Measurements from ENCODE around the gene COX10. TPM values are rescaled to one million over a fixed set of nuclear protein-coding genes. Genes with fewer than 3 reads are reported as not detected.

Gene COX10
- total RNA-seq, 2 donors from 2014 or later: 29.1 to 34.6 TPM

DNA sequence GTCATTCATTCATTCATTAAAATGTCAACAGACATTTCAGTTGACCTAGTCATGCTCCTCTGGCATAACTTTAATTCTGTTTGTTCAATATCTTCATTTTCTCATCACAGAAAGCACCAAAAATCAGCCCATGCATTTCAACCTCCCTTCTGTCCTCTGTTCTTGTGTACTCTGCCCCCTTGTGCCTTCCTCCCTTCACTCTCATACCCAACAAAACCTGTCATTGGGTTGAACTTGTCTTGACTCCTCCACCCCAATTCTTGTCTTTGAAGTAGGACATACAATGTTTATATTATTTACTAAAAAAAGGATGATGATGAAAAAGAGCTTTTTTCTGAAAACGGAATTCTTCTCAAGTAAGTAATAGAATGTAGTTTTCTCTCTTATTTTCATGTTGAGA is 43.8 kb downstream of the COX10 start:
- intact Hi-C loops (cut with DNase I, micrococcal nuclease): no loop called here
- DNase-seq: no peak
- ATAC-seq: no peak

DNA sequence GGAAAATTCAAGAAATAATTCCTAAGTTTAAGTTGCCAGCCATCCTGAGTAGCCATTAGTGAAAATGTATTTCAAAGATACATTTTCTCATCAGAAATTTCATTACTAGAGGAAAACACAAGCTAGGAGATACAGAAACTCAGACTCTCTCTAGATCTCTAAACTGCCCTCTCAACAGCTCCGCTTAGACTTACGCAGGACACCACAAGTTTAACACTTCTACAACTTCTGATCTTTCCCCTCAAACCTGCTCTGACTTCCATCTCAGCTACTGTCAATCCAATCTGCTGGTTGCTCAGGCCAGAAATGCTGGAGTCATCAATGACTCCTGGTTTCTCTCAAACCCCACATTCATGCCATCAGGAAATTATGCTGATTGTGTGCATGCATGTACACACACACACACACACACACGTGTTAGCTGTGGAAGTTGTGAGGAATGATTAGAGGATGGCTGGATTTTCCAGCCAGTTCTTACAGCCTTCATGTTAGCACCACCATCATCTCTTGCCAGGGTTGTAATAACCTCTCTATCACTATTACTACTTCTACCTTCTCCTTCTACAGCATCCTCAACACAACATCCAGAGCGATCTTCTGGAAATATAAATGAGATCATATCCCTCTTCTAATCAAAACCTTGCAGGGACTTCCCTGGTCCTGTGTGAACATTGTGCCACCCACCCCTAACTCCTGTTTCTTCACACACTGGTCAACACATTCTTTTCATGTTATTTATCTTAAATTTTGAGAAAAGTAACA is 47.1 kb downstream of the COX10 start:
- intact Hi-C loops (cut with DNase I, micrococcal nuclease): no loop called here
- DNase-seq (no peak), ATAC-seq (no peak)

DNA sequence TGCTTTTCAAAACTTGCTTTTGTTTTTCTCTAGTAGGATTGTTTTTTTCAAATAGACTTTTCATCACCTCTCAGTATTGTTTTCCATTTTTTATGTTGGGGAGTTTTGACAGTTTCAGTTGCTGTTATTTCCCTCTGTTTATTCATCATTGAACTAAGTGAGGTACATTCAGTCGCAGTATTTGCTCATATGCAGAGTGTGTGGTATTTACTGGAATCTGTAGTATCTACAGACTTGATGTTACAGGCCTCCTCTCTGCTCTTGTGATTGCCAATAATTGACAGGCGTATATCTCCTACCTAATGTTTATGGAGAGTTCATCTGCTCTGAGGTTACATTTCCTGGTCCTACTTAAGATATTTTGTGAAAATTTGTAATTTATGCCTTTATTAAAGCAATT is 49.6 kb downstream of the COX10 start:
- intact Hi-C loops (cut with DNase I, micrococcal nuclease): no loop called here
- no peak for ATAC-seq
- DNase-seq: no peak

DNA sequence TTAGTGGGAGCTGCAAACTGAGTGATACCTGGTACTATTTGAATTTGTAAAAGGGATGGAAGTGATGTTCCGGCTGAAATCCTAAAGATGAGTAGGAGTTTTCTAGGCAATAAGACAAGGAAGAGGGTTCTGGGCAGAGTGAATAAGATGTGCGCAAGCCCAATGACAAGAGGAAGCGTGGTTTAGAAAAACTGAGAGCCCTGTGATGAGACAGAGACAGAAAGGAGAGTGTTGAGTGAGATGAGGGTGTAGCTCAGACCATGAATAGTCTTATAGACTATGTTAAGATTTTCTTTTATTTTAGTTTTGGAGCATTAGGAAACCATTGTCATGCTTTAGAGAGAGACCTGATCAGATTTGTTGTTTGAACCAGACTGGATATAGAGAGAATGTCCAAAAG is 50.2 kb downstream of the COX10 start:
- DNase-seq (no peak), ATAC-seq (no peak)
- intact Hi-C loops (cut with DNase I, micrococcal nuclease): no loop called here

DNA sequence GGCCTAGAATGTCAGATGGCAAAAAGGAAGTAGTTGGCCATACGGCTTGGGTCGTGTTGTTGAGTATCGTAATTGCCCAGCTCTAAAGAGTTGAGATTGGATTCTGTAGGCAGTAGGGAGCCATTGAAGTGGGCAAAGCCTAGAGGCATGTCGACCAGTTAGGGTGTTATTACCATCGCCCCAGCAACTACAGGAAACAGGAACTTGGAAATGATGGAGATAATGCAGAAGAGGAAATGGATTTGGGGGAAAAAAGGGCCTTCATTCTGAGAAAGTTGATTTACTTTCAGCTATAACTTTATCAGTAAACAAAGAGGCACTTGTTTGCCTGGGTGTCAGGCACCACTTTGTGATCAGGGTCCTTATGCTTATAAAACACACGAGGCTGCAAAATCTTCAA is 52.6 kb downstream of the COX10 start:
- ATAC-seq (no peak), DNase-seq (no peak)
- intact Hi-C loops (cut with DNase I, micrococcal nuclease): no loop called here

DNA sequence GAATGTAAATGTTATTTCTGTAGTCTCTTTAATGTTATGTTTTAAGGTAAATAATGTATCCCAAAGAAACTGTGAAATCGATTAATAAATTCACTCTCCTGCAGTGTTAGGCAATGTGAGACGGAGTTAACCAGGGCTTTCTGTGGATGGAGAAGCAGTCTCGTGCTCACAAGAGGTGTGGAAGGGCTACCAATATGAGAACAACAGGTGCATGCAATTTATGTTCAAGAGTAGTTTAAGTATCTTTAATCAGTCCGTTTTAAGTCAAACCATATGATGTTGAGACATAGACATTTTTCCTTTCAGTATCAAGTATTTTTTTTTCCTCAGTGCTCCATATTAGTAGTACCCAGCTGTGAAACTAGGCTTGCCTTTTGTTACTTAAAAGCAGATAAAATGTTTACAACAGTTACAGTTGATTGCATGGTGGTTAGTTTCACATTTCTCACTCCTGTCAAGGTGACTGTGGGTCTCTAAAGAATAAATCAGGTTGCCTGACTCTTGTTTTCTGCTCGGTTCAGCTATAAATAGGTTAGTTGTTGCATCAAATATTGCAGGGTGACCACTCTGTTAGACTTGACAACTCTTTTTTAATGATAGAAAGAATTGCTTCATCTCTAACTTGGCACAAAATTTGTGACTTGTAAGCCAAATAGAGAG is 54.4 kb downstream of the COX10 start:
- intact Hi-C loops (cut with DNase I, micrococcal nuclease): no loop called here
- DNase-seq (no peak), ATAC-seq (peak; percentile 36)

DNA sequence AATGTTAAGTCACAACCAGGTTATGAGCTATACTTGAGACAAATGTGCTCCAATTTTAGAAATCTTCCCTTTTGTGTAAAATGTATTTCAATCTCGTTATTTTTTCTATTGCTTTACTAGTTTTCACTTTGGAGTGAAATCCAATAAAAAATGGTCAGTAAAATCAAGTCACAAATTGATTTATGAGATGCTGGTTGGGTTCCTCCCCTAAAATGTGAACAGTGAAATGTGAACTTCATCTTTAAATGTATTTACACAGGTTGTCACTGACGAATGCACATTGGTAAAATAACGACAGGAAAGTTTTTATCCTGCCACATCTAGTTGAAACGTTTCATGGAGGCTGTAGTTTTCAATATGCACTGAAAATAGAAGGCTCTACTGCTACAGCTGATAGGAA is 55.5 kb downstream of the COX10 start:
- ATAC-seq: peak; percentile 39
- no peak for DNase-seq
- intact Hi-C loops (cut with DNase I, micrococcal nuclease): no loop called here

DNA sequence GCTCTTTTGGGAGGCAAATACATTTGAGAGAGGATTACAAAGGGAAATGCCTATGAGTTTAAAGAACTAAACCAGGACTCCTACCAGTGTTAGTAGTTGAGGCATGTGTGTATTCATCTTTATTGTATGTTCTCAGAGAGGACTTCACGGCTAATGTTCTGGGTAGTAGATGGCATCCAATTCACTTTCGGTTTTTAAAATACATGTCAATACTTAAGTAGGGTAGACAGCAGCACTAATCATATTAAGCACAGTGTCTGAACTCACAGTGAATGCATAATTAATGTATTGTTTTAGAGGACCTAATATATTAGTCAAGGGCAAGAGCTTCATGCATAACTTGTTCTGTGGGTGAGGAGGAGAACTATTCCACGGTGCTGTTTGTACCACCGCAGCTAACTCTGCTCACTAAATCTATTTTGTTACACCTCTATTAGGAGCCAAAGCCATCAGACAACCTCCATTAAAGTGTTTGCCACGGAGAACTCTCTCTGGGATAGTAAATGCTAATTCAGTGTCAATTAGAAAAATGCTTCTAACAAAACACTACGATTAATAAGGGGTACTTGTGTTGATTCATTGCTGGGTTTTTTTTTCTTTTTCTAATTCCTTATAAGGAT is 56.3 kb downstream of the COX10 start:
- DNase-seq (no peak), ATAC-seq (peak; percentile 23)
- intact Hi-C loops (cut with DNase I, micrococcal nuclease): no loop called here

DNA sequence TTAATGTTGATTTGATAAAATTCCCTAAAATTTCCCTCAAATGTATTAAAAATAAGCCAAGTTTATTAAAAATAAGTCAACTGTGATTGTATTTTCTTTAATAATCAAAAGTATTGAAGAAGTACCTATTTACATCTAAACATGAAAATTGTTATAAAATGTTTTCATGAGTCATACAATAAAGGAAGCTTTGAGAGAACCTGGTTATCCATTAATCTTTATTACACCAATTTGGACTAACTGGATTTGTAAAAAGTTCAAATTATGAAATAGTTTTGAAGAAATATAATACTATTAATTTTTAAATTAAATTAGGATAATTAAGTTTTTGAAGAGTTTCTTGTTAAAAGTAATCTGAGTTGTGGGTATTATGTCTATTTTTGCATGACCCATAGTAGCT is 63.8 kb downstream of the COX10 start:
- intact Hi-C loops (cut with DNase I, micrococcal nuclease): no loop called here
- peak; percentile 66 for ATAC-seq
- no peak for DNase-seq

DNA sequence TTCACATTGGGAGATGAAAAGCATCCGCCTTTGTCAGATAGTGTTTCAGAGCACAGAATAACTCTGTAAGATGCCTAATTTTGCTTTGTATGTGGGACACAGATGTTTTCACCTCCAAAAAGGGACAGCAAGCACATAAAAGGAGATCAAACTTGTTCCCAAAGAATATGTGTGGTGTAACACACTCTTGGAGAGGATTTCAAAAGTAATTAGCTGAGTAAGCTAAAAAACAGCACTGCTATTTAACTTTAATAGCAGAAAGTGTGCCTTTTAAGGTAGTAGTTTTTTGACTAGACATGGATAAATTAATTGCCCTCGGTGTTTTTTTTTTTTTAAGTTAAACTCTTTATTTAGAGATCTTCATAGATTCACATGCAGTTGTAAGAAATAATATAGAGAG is 65.2 kb downstream of the COX10 start:
- intact Hi-C loops (cut with DNase I, micrococcal nuclease): no loop called here
- DNase-seq: no peak
- no peak for ATAC-seq

DNA sequence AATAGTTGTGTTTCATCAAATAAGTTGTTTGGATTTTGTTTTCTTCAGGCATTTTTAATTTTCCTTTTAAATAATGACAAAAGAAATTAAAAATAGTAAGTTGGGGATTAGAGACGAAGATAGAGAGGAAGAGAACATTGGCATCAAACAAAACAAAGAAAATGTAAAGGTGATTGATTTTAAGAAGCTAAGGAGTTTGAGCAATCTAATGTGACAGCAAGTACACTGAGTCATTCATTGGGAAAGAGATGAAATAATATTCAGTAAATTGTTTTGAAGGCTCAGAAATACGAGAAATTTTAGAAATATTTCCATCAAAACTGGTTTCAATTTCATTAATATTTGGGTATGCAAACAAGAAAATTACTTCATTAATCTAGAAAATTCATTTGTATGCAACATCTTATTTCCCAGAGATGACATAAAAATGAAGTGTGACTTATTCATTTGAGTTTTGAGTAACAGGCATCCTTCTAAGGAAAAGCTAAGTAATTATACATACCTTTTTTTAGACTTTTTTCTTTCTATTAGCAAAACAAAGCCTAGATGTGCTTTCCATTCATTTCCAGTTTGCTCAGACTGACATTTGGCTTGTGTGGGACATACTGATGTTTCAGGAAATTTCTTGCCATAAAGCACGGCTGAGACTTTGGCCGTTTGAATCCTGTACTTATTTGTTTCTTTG is 66.7 kb downstream of the COX10 start:
- ATAC-seq: no peak
- no peak for DNase-seq
- intact Hi-C loops (cut with DNase I, micrococcal nuclease): no loop called here

DNA sequence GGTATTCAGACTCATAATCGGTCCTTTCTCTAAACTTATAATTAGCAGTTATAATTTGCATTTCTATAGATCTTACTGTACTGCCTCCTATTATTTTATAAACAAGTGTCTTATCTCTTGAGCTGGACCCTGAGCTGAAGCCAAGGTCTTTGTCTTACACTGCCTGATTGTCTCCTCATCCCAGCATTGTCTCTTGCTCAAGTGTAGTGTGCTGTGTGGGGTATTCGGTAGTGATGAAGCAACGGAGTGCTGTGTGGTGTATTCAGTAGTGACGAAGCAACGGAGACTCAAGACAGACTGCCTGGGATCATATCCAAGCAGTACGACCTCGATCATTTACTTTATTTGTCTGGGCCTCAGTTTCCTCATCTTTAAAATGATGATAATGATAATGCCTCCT is 69.3 kb downstream of the COX10 start:
- no peak for DNase-seq
- ATAC-seq: no peak
- intact Hi-C loops (cut with DNase I, micrococcal nuclease): no loop called here

DNA sequence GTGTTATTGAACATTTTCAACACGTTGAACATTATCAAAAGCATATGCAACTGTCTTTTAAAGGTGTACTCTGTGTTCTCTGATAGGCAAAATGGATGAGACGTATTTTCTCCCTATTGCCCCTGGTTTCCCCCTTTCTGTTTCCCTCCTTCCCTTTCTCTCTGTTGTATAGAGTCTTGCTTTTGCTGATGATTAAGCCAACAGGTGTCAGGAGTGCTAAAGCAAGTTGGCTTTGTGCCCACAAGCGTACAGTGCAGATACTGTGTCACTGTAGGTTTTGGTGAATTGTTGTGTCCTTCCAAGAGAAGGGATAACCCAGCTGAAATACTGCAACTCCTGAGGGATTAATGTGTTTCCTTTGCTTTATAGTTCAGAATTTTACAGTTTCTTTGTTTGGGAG is 74.4 kb downstream of the COX10 start:
- intact Hi-C loops (cut with DNase I, micrococcal nuclease): no loop called here
- peak; percentile 78 for ATAC-seq
- DNase-seq: peak in 1 of 2 donors; percentile 44

DNA sequence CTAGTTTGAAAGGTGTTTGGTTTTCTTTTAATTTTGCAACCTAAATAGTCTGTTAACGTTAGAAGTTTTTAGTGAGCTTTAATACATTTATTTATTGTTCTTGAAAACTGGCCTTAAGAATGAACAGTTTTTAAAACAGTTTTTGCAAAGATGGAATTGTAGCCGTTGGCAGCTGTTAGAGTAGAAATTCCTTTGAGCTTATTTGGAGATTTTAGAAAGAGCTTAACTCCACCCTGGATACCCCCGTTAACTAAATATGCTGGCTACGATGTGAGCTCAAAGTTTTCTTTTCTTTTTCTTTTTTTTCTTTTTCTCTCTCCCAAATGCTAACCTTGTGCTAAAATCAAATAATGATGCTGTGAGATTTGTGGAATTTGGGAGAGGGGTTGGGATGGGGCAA is 75.2 kb downstream of the COX10 start:
- ATAC-seq: no peak
- intact Hi-C loops (cut with DNase I, micrococcal nuclease): no loop called here

DNA sequence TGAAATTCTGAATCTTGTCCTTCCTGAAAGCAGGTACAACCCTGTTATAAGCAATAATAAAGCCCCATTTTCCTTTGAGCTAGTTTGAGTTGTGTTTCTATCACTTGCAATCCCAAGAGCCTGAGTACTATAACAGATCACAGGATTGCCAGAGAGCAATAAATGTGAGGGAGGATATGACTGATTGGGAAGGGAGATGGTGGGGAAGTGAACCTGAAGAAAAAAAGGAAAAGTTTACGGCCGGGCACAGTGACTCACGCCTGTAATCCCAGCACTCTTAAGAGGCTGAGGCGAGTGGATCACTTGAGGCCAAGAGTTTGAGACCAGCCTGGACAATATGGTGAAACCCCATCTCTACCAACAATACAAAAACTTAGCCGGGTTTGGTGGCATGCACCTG is 80.4 kb downstream of the COX10 start:
- ATAC-seq: peak; percentile 94
- intact Hi-C loops (cut with DNase I, micrococcal nuclease): no loop called here
- no peak for DNase-seq

More for the DNA sequence above, 75.2 kb downstream of the COX10 start:
- no peak for DNase-seq

DNA sequence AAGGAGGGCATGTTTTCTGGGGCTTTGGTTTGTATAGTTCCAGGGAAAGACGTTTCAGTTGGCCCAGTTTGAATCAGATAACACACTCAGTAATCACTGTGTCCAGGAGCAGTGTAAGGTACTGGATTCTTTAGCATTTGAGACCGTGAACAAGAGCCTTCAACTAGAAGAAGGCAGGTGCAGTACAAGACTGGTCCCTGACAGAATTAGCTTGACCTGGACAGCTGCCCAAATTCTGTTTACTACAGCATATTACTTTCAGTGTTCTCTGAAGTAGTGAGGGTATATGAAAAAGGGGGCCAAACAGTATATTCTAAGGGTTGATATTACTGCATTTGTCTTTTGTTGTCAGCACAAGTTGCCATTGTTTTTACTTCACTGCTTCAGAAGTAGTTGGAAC is 81.3 kb downstream of the COX10 start:
- intact Hi-C loops (cut with DNase I, micrococcal nuclease): no loop called here
- DNase-seq: no peak
- no peak for ATAC-seq

DNA sequence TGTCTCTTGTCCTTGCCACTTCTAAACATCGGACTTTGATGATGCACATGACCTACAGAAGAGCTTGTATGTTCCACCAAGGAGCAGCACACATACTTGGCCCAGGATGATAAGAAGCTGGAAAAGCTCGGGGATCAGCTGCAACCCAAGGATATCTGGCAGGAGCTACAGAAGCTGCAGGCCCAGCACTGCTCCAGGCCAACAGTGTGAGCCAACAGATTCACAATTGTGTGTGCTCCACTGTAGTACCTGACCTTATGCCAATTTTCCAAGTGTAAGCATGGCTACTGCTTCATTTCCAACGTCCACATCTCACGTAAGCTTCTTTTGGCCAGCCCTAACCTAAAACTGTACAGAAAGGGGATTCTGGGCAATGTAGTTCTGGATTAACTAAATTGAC is 83.4 kb downstream of the COX10 start:
- intact Hi-C loops (cut with DNase I, micrococcal nuclease): no loop called here
- DNase-seq: no peak
- ATAC-seq: no peak

DNA sequence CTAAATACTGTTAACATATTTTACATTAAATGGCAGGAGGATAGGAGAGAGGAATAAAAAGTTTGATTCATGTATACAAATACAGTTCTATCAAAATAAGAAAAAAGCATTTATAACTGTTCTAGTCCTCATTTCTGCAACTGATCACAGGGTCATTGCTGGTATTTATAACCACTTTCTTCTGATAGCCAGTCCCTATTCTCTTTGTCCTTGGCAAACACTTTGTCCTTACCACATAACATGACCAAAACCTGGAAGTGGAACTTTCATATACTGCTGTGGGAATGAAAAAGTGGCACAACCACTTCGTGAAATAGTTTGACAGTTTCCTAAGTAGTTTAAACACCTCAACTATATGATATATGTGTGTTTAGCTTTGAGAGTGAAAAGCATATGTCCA is 84.1 kb downstream of the COX10 start:
- DNase-seq: no peak
- intact Hi-C loops (cut with DNase I, micrococcal nuclease): no loop called here
- no peak for ATAC-seq

DNA sequence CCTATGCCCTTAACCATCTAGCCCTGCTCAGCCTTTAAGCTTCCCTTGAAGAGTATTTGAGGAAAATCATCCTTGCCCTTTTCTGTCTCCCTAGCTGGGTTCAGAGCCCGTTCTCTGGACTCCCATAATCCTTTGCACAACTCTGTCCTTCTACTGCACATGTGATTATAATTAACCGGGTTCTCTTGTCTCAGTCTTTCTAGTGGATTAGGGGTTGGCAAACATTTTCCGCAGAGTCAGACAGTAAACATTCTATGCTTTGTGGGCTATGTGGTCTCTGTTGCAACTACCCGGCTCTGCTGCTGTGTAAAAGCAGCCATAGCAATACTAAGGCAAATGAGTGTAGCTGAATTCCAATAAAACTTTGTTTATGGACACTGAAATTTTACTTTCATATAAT is 87.4 kb downstream of the COX10 start:
- intact Hi-C loops (cut with DNase I, micrococcal nuclease): no loop called here
- no peak for ATAC-seq

DNA sequence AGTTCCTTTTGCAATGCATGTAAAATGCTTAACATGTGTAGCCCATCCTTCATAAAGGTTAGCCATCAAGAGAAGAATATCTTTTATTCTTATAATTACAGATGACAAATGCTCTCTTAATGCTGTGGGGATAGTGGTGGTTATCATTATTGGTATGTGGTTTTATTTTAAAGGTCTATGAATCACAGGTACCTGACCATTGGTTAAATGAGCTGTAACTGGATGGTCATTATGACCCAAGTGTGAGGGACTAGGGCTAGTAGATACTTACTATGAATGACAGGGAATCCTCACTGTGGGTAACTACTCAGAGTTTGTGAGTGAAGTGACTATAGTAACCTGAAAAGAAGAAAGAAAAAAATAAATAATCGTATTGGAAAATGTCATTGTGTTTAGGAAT is 88.5 kb downstream of the COX10 start:
- no peak for DNase-seq
- ATAC-seq: no peak
- intact Hi-C loops (cut with DNase I, micrococcal nuclease): no loop called here

More for the DNA sequence above, 87.4 kb downstream of the COX10 start:
- no peak for DNase-seq
